NCI-H2196 (cell line): ENCODE results near the gene C11orf68.

Source experiments
- DNase-seq: peaks from one replicate; lab custom pipeline; 2025; ENCODE audit not compliant: unreplicated experiment; lab: John Stamatoyannopoulos, UW

The C11orf68 gene

DNA sequence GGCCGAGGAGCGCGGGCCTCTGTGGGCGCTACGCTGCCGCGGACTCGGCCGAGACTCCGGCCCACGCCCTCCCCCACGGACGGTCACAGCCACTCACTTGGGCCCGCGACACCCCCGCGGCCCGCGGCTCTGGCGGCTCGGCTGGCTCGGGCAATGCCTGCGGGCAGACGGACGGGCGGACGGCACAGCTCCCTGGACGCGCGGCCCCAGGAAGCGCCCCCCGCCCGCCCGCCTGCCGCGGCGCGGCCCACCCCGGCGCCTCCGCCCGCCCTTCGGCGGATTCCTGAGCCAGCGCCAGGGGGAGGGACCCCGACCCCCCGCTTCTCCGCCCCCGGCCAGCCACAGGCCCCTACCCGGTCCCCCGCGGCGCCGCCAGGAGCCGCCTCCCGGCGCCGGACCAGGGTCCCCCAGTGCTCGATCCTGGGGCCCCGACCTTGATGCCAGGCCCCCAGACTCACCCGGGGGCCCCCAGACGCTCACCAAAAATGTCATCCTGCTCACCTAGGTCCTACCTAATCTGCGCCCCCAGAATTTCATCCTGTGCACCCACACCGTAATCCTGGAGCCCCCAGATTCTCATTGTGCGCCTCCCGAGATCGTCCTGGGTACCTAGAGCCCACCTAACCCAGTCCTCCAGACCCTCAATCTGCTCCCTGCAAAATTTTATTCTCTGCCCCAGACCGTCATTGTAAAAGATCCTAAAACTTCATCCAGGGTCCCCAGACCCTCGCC is 46.1 kb downstream of the C11orf68 start, which contains the start of gene EFEMP2:
EFEMP2 (minus strand) TSS at position 215 of the 732 bp plus-strand sequence. CDS start 446 bp downstream, outside the sequence.
- DNase-seq, result no peak

DNA sequence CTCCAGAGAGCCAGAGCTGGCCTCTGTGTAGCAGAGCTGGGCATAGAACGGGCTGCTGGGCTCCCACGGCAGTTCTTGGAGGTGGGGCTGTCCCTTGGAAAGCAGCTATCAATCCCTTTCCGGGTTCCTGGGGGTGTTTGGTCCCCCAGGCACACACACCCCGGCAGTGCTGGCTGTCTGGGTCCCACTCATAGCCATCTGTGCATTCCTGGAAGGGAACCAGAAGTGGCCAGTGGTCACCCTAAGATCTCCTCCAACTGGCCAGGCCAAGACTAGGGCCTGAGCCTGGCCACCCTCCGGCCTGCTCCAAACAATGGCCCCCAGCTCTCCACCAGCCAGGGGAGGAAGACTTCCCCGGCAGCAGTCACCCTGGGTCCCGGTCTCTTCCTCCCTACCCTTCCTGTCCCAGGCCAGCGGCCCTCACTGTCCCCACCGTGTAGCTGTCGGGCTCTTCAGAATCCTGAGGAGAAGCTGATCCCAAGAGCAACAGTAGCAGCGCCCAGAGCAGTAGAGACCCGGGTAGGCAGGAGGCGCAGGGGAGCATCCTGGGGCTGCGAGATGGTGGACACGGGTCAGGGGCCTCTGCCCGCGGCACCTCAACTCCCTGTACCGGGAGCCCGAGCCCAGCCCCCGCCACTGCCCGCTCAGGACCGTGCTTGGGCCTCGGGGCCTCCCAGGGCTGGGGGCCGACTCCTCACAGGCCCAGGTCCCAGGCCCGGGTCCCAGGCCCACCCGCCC is 46.9 kb downstream of the C11orf68 start:
- DNase-seq, result no peak

DNA sequence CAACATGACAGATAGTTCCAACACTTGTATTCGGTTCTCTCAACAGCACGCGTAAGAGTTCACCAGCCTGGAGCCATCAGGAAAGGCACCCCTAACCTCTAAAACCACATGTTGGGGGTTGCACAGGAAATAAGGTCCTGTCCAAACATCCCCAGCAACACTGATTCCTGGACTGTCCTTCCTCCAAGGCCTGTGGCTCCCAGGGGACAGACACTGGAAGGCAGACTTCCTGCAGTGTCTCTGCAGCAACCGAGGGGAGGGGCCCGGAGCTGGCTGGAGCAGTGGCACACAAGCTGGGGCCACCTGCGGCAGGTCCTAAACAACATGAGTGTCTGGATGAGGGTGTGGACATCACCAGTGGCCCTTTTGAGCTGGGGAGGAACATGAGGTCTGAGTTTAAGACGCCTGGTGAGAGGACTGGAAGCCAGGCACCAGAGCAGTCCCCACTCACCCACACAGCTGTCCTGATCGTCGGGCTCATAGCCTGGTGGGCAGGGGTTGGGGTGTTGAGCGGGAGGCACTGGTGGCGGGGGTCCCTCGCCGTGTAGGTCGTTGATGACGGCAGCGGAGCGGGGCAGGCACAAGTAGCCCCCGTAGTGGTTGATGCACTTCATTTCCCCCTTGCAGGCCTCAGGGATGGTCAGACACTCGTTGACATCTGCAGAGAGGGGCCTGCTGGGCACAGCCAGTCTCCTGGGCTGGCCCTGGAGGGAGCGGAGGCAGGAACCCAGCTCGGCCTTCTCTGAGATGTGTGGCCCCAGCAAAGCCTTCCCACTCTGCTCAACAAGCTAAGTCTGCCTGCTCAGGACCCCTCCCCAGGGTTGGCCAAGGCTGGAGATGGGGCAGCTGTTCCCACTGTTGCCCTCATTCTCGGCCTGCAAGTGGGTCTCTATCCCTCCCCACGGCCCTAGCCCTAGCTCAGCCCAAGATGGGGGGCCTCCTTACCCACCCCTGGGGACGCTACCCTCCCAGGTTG is 47.9 kb downstream of the C11orf68 start:
- no peak for DNase-seq

DNA sequence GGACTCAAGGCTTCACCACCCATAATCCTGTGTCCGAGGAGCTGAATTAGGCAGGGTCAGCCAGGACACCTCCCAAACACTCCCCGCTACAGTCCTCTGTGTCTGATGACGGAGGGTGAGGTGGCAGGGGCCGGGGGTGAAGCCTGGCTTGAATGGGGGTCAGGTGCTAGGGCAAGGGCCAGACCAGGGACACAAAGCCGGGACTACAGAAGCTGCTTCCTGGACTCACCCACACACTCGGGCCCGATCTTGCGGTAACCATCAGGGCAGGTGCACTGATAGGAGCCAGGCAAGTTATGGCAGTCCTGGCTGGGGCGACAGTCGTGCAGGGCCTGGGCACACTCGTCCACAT is 48.6 kb downstream of the C11orf68 start:
- no peak for DNase-seq

DNA sequence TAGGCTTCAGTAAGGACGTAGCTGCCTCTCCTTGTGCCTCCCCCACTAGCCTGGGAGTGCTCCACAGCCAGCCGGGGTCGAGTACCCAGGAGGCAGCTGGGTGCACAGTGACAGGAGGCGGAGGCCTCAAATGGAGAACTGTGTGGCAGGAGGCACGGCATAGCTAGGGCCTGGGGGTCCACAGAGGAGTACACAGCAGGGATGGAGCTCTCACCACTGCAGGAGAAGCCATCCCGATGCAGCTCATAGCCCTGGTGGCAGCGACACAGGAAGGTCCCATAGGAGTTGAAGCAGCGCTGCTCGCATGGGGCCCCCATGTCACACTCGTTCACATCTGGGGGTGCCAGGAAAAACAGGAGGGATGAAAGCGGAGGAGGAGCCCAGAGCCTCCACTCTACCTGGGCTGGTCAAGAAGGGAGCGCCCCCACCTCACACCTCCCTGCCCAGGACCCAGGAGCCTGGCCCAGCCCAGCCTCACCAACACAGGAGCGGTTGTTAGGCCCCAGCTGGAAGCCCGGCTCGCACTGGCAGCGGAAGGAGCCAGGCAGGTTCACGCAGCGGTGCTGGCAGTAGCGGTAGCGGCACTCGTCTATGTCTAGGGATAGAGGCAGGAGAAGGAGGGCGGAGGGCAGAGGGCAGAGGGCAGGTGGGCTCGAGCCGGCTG is 49.1 kb downstream of the C11orf68 start:
- no peak for DNase-seq

DNA sequence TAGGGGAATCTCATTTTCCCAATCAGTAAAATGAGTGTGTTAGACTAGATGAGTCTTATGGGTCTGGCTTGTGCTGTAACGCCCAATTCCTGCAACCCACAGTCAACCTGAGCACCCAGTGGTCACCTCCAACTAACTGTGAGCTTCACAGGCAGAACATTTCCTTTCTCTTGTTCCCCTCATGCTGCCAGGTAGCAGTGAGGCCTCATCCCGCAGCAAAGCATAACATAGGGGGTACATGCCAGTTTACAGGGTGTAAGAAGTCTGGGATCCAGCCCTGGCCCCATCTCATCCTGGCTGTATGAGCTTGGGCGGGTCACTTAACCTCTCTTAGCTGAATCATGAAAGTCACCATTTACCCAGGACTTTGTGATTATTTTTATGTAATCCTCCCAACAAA is 50.0 kb downstream of the C11orf68 start:
- no peak for DNase-seq

DNA sequence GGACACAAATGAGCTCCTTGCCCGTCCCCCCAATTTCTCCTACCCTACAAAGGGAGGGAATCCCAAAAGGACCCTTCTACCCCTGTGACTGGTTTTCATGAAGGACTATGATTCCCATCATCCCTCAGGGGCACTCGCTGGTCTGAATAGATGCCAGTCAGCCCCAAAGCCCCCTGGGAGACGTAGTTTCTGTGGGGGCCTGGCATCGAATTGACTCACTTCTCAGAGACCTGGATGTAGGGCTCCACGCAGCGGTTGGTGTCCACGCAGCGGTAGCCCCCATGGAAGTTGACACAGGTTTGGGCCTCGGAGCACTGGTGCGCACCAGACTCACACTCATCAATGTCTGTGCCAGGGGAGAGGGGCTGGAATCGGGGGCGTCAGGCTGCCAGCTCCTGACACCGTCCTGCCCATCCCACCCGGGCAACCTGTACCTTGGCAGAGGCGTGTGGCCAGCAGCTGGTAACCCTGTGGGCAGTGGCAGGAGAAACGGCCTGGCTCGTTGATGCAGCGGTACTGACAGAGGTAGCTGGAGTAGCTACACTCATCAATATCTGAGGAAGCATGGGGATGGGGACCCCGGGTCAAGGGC is 50.7 kb downstream of the C11orf68 start:
- DNase-seq, result no peak

DNA sequence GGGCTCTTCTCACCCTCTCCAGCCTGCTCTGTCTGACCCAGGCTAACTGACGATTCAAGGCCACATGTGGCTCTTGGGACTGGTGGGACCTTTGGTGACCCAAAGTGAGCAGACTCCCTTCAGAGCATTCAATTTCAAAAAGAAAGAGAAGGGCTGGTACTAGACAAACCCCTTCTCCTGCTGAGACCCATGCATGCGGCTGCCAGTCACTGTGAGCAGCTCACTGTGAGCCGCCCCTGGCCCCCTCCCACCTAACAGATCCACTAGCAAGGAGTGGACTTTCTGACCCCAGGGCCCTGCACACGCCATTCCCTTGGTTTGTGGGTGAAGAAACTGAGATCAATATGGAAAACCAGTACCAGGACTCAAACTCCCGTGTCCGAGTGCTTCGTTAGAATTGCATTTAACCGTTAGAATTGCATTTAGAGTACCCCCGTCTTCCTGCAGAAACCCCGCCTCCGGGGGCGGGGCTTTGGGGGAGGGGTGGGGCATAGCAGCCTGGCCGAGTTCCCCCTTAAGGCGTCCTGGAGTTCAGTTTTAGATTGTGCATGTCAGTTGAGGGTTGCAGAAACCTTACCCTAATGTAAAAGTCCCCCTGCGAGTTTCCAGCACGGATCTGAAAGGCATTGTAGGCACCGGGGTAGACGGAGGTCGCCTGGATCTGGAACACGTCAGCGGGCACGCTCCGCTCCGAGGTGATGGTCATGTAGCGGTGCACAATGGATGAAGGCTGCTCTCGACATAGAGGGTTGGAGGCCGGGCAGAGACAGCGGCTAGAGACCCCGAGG is 51.4 kb downstream of the C11orf68 start:
- no peak for DNase-seq
